IMR-90 (cell line): ENCODE data around the gene NHEJ1. TPM values are rescaled to one million over a fixed set of nuclear protein-coding genes. Genes with fewer than 3 reads are reported as not detected.
A peak's percentile ranks its signal among the peaks of the same experiment; 100 is the strongest.

ENCODE experiments used
- ATAC-seq: fragments of 200-7000 bp; cut with Tn5 transposase; 2 replicates; pipeline ENCODE4 v1.9.1; 2020; ENCODE audit warnings: low read depth, mild to moderate bottlenecking, moderate library complexity
- BruUV-seq: library from RNA; stranded (reverse); fragments of 400-500 nt; replicated peaks from 2 replicates; lab custom pipeline; 2021; lab: Mats Ljungman, UMichigan
- CTCF ChIA-PET: fragments of 300-600 bp; formaldehyde crosslinking; extraction: SDS; loops from one replicate; lab custom pipeline; 2021; ENCODE audit warnings: antibody characterized with exemption; lab: Yijun Ruan, JAX
- POLR2A ChIA-PET: fragments of 300-600 bp; sonication (Branson Sonifier 250); formaldehyde crosslinking; loops from one replicate; lab custom pipeline; 2022; ENCODE audit warnings: antibody characterized with exemption; ENCODE audit not compliant: unreplicated experiment; lab: Charles Lee
- DNase-seq: peaks from one replicate; pipeline ENCODE4 v3.0.0; 2013
- H2AFZ ChIP-seq: replicated peaks from 2 replicates; pipeline ENCODE3; 2013; ENCODE audit warnings: low read length, mild to moderate bottlenecking; ENCODE audit not compliant: poor library complexity
- H2AK5ac ChIP-seq: 2 replicates; pipeline ENCODE4 v1.6.1; 2013; ENCODE audit warnings: low read depth, low read length, inconsistent platforms
- H2AK9ac ChIP-seq: replicated peaks from 2 replicates; pipeline ENCODE3; 2013; ENCODE audit warnings: mild to moderate bottlenecking, low read depth, low read length, moderate library complexity; ENCODE audit not compliant: poor library complexity
- H2BK120ac ChIP-seq: 2 replicates; pipeline ENCODE4 v1.6.1; 2013; ENCODE audit warnings: low read depth, low read length, inconsistent platforms
- H2BK15ac ChIP-seq: 3 replicates; pipeline ENCODE4 v1.6.1; 2013; ENCODE audit warnings: low read depth, low read length, inconsistent platforms
- H2BK20ac ChIP-seq: 2 replicates; pipeline ENCODE4 v1.6.1; 2013; ENCODE audit warnings: low read depth, mild to moderate bottlenecking, inconsistent platforms, low read length, moderate library complexity
- H2BK5ac ChIP-seq: 2 replicates; pipeline ENCODE4 v1.6.1; 2013; ENCODE audit warnings: mild to moderate bottlenecking, low read depth, low read length, inconsistent platforms; ENCODE audit not compliant: poor library complexity, severe bottlenecking
- H3K14ac ChIP-seq: replicated peaks from 2 replicates; pipeline ENCODE4 v1.6.1; 2013; ENCODE audit warnings: low read depth, low read length, inconsistent platforms
- H3K18ac ChIP-seq: 2 replicates; pipeline ENCODE4 v1.6.1; 2013; ENCODE audit warnings: low read depth, low read length, control low read depth
- H3K23ac ChIP-seq: 2 replicates; pipeline ENCODE4 v1.6.1; 2013; ENCODE audit warnings: low read depth, low read length, inconsistent platforms
- H3K27ac ChIP-seq: 2 replicates; pipeline ENCODE4 v1.5.1; 2013; ENCODE audit warnings: mild to moderate bottlenecking, control low read depth, low read length; ENCODE audit not compliant: insufficient read depth
- H3K27me3 ChIP-seq: 2 replicates; pipeline ENCODE4 v1.6.1; 2013; ENCODE audit warnings: low read length; ENCODE audit not compliant: control insufficient read depth, insufficient read depth
- H3K36me3 ChIP-seq: 2 replicates; pipeline ENCODE4 v1.6.1; 2013; ENCODE audit warnings: low read length, mixed read lengths; ENCODE audit not compliant: control insufficient read depth, insufficient read depth
- H3K4ac ChIP-seq: 2 replicates; pipeline ENCODE4 v1.6.1; 2013; ENCODE audit warnings: low read depth, low read length, inconsistent platforms
- H3K4me1 ChIP-seq: 2 replicates; pipeline ENCODE4 v1.6.1; 2013; ENCODE audit warnings: low read length, mixed read lengths; ENCODE audit not compliant: control insufficient read depth, insufficient read depth
- H3K4me2 ChIP-seq: 2 replicates; pipeline ENCODE4 v1.6.1; 2013; ENCODE audit warnings: low read depth, mild to moderate bottlenecking, control low read depth, low read length, moderate library complexity
- H3K4me3 ChIP-seq: 2 replicates; pipeline ENCODE4 v1.5.1; 2013; ENCODE audit warnings: low read depth, mild to moderate bottlenecking, control low read depth, low read length, moderate library complexity; ENCODE audit not compliant: insufficient read depth
- H3K56ac ChIP-seq: 2 replicates; pipeline ENCODE4 v1.6.1; 2013; ENCODE audit warnings: low read length, inconsistent platforms; ENCODE audit not compliant: insufficient read depth; ENCODE audit errors: extremely low read depth
- H3K79me1 ChIP-seq, 2 experiments: 2 replicates each; pipeline ENCODE4 v1.6.1; 2013; ENCODE audit warnings: low read length in 2 of 2, inconsistent platforms in 1 of 2, low read depth in 1 of 2
- H3K9ac ChIP-seq: 2 replicates; pipeline ENCODE4 v1.6.1; 2013; ENCODE audit warnings: low read depth, low read length, control low read depth
- H3K9me1 ChIP-seq: 2 replicates; pipeline ENCODE4 v1.6.1; 2013; ENCODE audit warnings: low read length, inconsistent platforms; ENCODE audit not compliant: insufficient read depth
- H3K9me3 ChIP-seq: 2 replicates; pipeline ENCODE4 v1.6.1; 2013; ENCODE audit warnings: low read length; ENCODE audit not compliant: control insufficient read depth, insufficient read depth
- H4K20me1 ChIP-seq: 2 replicates; pipeline ENCODE4 v1.6.1; 2013; ENCODE audit warnings: low read length, inconsistent platforms; ENCODE audit not compliant: insufficient read depth
- H4K5ac ChIP-seq: 2 replicates; pipeline ENCODE4 v1.6.1; 2013; ENCODE audit warnings: mild to moderate bottlenecking, low read depth, low read length, control low read depth
- H4K8ac ChIP-seq, 2 experiments: 2 replicates each; pipeline ENCODE4 v1.6.1; 2013; ENCODE audit warnings: low read depth in 2 of 2, low read length in 2 of 2, control low read depth in 1 of 2, inconsistent platforms in 1 of 2
- H4K91ac ChIP-seq: 2 replicates; pipeline ENCODE4 v1.6.1; 2013; ENCODE audit warnings: low read depth, low read length, inconsistent platforms; ENCODE audit not compliant: insufficient read depth
- BHLHE40 ChIP-seq: fragments of 150-350 bp; IDR thresholded peaks from 2 replicates; pipeline ENCODE4 v1.6.1; 2016; ENCODE audit warnings: mild to moderate bottlenecking, low read depth, low read length
- CEBPB ChIP-seq: IDR thresholded peaks from 2 replicates; pipeline ENCODE4 v1.6.1; 2012; ENCODE audit warnings: low read depth, low read length, improper control_type of control experiment
- CHD1 ChIP-seq: IDR thresholded peaks from 2 replicates; pipeline ENCODE4 v1.6.1; 2012; ENCODE audit warnings: low read depth, low read length, improper control_type of control experiment
- FOS ChIP-seq: fragments of 150-350 bp; IDR thresholded peaks from 2 replicates; pipeline ENCODE4 v1.6.1; 2016; ENCODE audit warnings: low read depth, low read length
- MAFK ChIP-seq: IDR thresholded peaks from 2 replicates; pipeline ENCODE4 v1.6.1; 2012; ENCODE audit warnings: low read depth, low read length, improper control_type of control experiment
- MAZ ChIP-seq: IDR thresholded peaks from 2 replicates; pipeline ENCODE4 v1.6.1; 2012; ENCODE audit warnings: low read depth, mild to moderate bottlenecking, low read length, improper control_type of control experiment, moderate library complexity, borderline replicate concordance
- MXI1 ChIP-seq: IDR thresholded peaks from 2 replicates; pipeline ENCODE4 v1.6.1; 2012; ENCODE audit warnings: low read depth, mild to moderate bottlenecking, low read length, moderate library complexity, borderline replicate concordance
- POLR2A ChIP-seq: IDR thresholded peaks from 2 replicates; pipeline ENCODE4 v1.6.1; 2012; ENCODE audit warnings: mild to moderate bottlenecking, low read depth, low read length
- RAD21 ChIP-seq: IDR thresholded peaks from 2 replicates; pipeline ENCODE4 v1.6.1; 2012; ENCODE audit warnings: low read length, improper control_type of control experiment
- RCOR1 ChIP-seq: IDR thresholded peaks from 2 replicates; pipeline ENCODE4 v1.6.1; 2012; ENCODE audit warnings: mild to moderate bottlenecking, low read length, improper control_type of control experiment; ENCODE audit not compliant: insufficient replicate concordance
- RFX5 ChIP-seq: IDR thresholded peaks from 2 replicates; pipeline ENCODE4 v1.8.0; 2012; ENCODE audit warnings: low read depth, mild to moderate bottlenecking, low read length, moderate library complexity
- SMC3 ChIP-seq: fragments of 150-350 bp; IDR thresholded peaks from 2 replicates; pipeline ENCODE4 v1.6.1; 2016; ENCODE audit warnings: low read depth, mild to moderate bottlenecking, antibody characterized with exemption, low read length, moderate library complexity
- WGBS, 2 experiments: methylation state at CpG; one replicate each; pipeline versions ENCODE4 v1.1.5 to v1.1.7; 2013; ENCODE audit warnings: missing lambda C conversion rate in 2 of 2; ENCODE audit not compliant: insufficient read length in 1 of 2; ENCODE audit errors: extremely low coverage in 2 of 2; 5-methylcytosine and 5-hydroxymethylcytosine counted together
- dilution Hi-C: fragments of 300-500 bp; cut with HindIII; formaldehyde crosslinking; loops from one replicate; pipeline ENCODE4 v1.14.3; 2018; ENCODE audit warnings: low sequenced_read_pairs; ENCODE audit not compliant: unreplicated experiment
- in situ Hi-C: fragments of 300-500 bp; cut with MboI; formaldehyde crosslinking; loops from 3 replicates; pipeline ENCODE4 v1.14.3; 2019; ENCODE audit warnings: low sequenced_read_pairs, inconsistent platforms, mixed read lengths
- intact Hi-C: fragments of 100-400 bp; cut with micrococcal nuclease; formaldehyde crosslinking; loops from 2 replicates; pipeline ENCODE4 v1.10.0; 2022
- polyA plus RNA-seq, 3 experiments: library from polyadenylated mRNA; depleted of rRNA; stranded (reverse); fragments of >200 nt; gene quantifications; 2 replicates each; pipeline ENCODE4 v1.2.3, GENCODE V29; 2012; ENCODE audit warnings: low replicate concordance in 1 of 3
- total RNA-seq: library from RNA; depleted of rRNA; stranded (reverse); fragments of >200 nt; gene quantifications from 2 replicates; pipeline ENCODE4 v1.2.3, GENCODE V29; 2012
- TF ChIP-seq, protein P1 (sequence below): fragments of 150-350 bp; IDR thresholded peaks from 2 replicates; pipeline ENCODE4 v1.6.1; 2016; ENCODE audit warnings: low read depth, mild to moderate bottlenecking, low read length, moderate library complexity, borderline replicate concordance
- TF ChIP-seq, protein P2 (sequence below): conservative IDR thresholded peaks from 2 replicates; pipeline ENCODE4 v1.5.1; 2012; ENCODE audit warnings: mild to moderate bottlenecking, low read depth, low read length, improper control_type of control experiment

NHEJ1 gene
- total and polyA plus RNA-seq, 2 of the 4 experiments (the other 2 are of a cell fraction), result 12.5 to 23.1 TPM

DNA sequence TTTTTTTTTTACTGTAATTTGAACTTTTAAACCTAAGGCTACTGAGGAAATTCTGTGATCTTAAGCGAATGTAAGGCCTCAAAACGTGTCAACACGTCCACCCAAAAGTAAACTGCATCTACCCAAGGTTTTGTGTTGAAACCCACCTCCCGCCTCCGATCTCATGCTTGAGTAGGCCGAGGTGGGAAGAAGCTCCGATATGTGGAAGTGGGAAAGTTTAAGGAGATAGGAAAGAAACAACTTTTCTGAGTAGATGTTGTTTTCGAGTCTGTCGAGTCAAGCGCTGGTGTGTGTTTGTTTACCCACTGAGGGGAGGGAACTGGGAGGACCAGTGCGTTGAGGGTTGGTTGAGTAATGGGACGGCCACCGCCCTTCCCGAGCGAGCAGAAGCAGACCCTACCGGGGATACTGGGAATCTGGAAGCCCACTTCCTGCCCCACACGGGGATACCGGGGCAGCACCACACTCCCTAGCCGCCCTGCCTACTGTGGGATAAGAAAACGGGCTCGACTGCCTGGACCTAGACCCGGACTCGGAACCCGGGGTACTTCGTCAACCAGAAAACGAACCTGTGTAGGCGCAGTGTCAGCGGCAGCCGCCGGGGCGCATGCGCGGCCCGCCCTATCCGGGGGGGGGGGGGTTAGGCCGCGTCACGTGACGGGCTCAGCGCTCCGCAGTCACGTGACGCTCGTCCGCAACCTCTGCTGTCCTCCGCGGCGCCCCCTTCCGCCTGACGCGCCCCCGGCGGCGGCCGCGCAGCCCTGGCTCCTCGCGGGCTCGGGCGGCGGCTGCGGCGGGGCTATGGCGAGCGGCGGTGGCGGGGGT lies 17.1 kb upstream of the NHEJ1 start, which contains the start of gene RETREG2:
Gene RETREG2 (plus strand): TSS at position 724 of the 825 bp plus-strand sequence. CDS start 78 bp downstream, at position 802.
- Histone ChIP-seq H3K9me1 (0 out of 2 replicates have a peak, but pooled peaks cover 2% of the 10 kb centered on the region), H3K4me2 (peak within 1 kb of the TSS; percentile 99), H3K9me3 (no peaks in the 10 kb centered on the region), H3K4ac (peak within 1 kb of the TSS; percentile 99), H3K4me3 (peak within 1 kb of the TSS; percentile 64), H3K14ac (peak within 1 kb of the TSS; percentile 100), H2BK20ac (no peak within 1 kb of the TSS; the same call in 1 of the 2 replicates), H3K27me3 (no peaks in the 10 kb centered on the region), H3K36me3 (peaks cover 45% of the 10 kb centered on the region), H3K27ac (peak within 1 kb of the TSS; percentile 96), H4K20me1 (peaks cover 14% of the 10 kb centered on the region; the same call in 1 of the 2 replicates), H4K5ac (peak within 1 kb of the TSS; percentile 94), H3K9ac (peak within 1 kb of the TSS; percentile 96), H2AFZ (peak within 1 kb of the TSS; percentile 100), H3K18ac (peak within 1 kb of the TSS; percentile 60), H2AK5ac (peak within 1 kb of the TSS; percentile 97), H4K91ac (peak within 1 kb of the TSS; percentile 97), H3K4me1 (0 out of 2 replicates have a peak, but pooled peaks cover 6% of the 10 kb centered on the region), H3K79me1 (peaks cover 25 to 51% of the 10 kb centered on the region in 2 experiments), H2BK5ac (peak within 1 kb of the TSS; percentile 87), H2AK9ac (peak within 1 kb of the TSS; percentile 100), H3K23ac (peak within 1 kb of the TSS; percentile 97), H2BK120ac (peak within 1 kb of the TSS; percentile 86), H2BK15ac (peak within 1 kb of the TSS; percentile 57; the same call in 1 of the 3 replicates), H4K8ac (peak within 1 kb of the TSS; percentile 72 to 99), H3K56ac (peak within 1 kb of the TSS; percentile 81)
- peak; percentile 73 for ATAC-seq
- peak; percentile 89 for DNase-seq
- ChIA-PET CTCF (interaction anchor here (0.6 kb wide), 1 partner anchor 325 kb away, joined by 3 read pairs; no protein-coding TSS in a partner anchor), POLR2A (no interaction called here)
- dilution Hi-C loops (no loop called here), in situ Hi-C loops (no loop called here), intact Hi-C loops (loop anchor here (2.0 to 5.0 kb wide), 3 partner anchors 29 to 210 kb away; partner anchors contain the start of genes DNAJB2, DNPEP and ZFAND2B)
- BruUV-seq, result no TSS peak
- 0% methylated on average over 6 of the region's 67 CpGs; no CpG with 5 or more reads in 1 of the 2 experiments for WGBS, 2 experiments
- TF ChIP-seq CHD1 (0 out of 2 replicates have a peak, but pooled peaks have one; percentile 12), BHLHE40 (peak; percentile 89), FOS (peak; percentile 71), MAFK (0 out of 2 replicates have a peak, but pooled peaks have one; percentile 7), MXI1 (0 out of 2 replicates have a peak, but pooled peaks have one; percentile 32), RCOR1 (no peak), RAD21 (0 out of 2 replicates have a peak, but pooled peaks have one; percentile 4), CEBPB (peak; percentile 42; the same call in 1 of the 2 replicates), POLR2A (peak; percentile 89), MAZ (peak; percentile 80), RFX5 (no peak), SMC3 (peak; percentile 30)
- TF ChIP-seq, protein P1, sequence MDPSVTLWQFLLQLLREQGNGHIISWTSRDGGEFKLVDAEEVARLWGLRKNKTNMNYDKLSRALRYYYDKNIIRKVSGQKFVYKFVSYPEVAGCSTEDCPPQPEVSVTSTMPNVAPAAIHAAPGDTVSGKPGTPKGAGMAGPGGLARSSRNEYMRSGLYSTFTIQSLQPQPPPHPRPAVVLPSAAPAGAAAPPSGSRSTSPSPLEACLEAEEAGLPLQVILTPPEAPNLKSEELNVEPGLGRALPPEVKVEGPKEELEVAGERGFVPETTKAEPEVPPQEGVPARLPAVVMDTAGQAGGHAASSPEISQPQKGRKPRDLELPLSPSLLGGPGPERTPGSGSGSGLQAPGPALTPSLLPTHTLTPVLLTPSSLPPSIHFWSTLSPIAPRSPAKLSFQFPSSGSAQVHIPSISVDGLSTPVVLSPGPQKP, result no peak
- TF ChIP-seq, protein P2, sequence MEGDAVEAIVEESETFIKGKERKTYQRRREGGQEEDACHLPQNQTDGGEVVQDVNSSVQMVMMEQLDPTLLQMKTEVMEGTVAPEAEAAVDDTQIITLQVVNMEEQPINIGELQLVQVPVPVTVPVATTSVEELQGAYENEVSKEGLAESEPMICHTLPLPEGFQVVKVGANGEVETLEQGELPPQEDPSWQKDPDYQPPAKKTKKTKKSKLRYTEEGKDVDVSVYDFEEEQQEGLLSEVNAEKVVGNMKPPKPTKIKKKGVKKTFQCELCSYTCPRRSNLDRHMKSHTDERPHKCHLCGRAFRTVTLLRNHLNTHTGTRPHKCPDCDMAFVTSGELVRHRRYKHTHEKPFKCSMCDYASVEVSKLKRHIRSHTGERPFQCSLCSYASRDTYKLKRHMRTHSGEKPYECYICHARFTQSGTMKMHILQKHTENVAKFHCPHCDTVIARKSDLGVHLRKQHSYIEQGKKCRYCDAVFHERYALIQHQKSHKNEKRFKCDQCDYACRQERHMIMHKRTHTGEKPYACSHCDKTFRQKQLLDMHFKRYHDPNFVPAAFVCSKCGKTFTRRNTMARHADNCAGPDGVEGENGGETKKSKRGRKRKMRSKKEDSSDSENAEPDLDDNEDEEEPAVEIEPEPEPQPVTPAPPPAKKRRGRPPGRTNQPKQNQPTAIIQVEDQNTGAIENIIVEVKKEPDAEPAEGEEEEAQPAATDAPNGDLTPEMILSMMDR, result peak; percentile 56
